HG03432 (cell line): Measurements from ENCODE around the gene RNU2-1.
"Not testable (repeated sequence)": the region's sequence is repeated elsewhere in the genome, so short reads cannot be mapped to it uniquely, and the experiment has no call there.

Experiments
- ATAC-seq: cut with Tn5 transposase; IDR thresholded peaks from one replicate; pipeline ENCODE4 v1.9.1; 2021; ENCODE audit warnings: mild to moderate bottlenecking, moderate library complexity; ENCODE audit not compliant: unreplicated experiment

Gene RNU2-1

GRCh38 chr17:43233877-43234276 lies at the start of gene RNU2-1:
TSS of gene RNU2-1 (minus strand) at chr17:43233977.
- not testable (repeated sequence) for ATAC-seq

- not testable (repeated sequence) for ATAC-seq
These were observed 39.1 kb upstream of the RNU2-1 start for GRCh38 chr17:43272914-43273313.

- not testable (repeated sequence) for ATAC-seq
These were observed 38.7 kb upstream of the RNU2-1 start for GRCh38 chr17:43272483-43272882.

GRCh38 chr17:43270552-43271504 lies 37.1 kb upstream of the RNU2-1 start:
- not testable (repeated sequence) for ATAC-seq

GRCh38 chr17:43246456-43246855 lies 12.7 kb upstream of the RNU2-1 start:
- ATAC-seq = not testable (repeated sequence)

- ATAC-seq = not testable (repeated sequence)
These were observed 7.0 kb upstream of the RNU2-1 start for GRCh38 chr17:43240596-43241352.

- ATAC-seq = not testable (repeated sequence)
These were observed 5.8 kb upstream of the RNU2-1 start for GRCh38 chr17:43239597-43239996.

GRCh38 chr17:43233263-43233662 lies 514 bp downstream of the RNU2-1 start:
- ATAC-seq = not testable (repeated sequence)

GRCh38 chr17:43232021-43232699 lies 1.6 kb downstream of the RNU2-1 start:
- not testable (repeated sequence) for ATAC-seq

GRCh38 chr17:43231205-43232020 lies 2.4 kb downstream of the RNU2-1 start:
- ATAC-seq = not testable (repeated sequence)

- not testable (repeated sequence) for ATAC-seq
These were observed 5.6 kb downstream of the RNU2-1 start, which contains the start of gene CCDC200 for GRCh38 chr17:43228020-43228782. TSS of gene CCDC200 (minus strand) at chr17:43228623. CDS start at chr17:43228554, 69 bp downstream.

GRCh38 chr17:43226393-43226792 lies 7.4 kb downstream of the RNU2-1 start:
- no peak for ATAC-seq

- ATAC-seq = no peak
These were observed 9.6 kb downstream of the RNU2-1 start for GRCh38 chr17:43224146-43224705.

GRCh38 chr17:43220511-43221125 lies 13.2 kb downstream of the RNU2-1 start:
- no peak for ATAC-seq

- ATAC-seq = no peak
These were observed 13.9 kb downstream of the RNU2-1 start for GRCh38 chr17:43219746-43220380.

- no peak for ATAC-seq
These were observed 14.8 kb downstream of the RNU2-1 start for GRCh38 chr17:43219001-43219400.

- ATAC-seq = no peak
These were observed 16.1 kb downstream of the RNU2-1 start for GRCh38 chr17:43217614-43218087.
